Stimulated activated memory B cell treated with anti-CD40 and anti-IgM and Interleukin-4, amounts not matched to agents 10 μg/mL and 1 μg/mL and 100 μg/mL, for 72 hours (primary cell): ENCODE results near the gene FLOT2.
A peak's percentile ranks its signal among the peaks of the same experiment; 100 is the strongest.
"Not testable (repeated sequence)": the region's sequence is repeated elsewhere in the genome, so short reads cannot be mapped to it uniquely, and the experiment has no call there.

Experiments used
- ATAC-seq: fragments of 150-1000 bp; cut with Tn5 transposase; 2 replicates; pipeline ENCODE4 v1.10.0; 2021
- H3K27ac Mint-ChIP-seq: one replicate; pipeline ENCODE4 v1.8.0; 2022; ENCODE audit warnings: mild to moderate bottlenecking, mixed read lengths
- H3K27me3 Mint-ChIP-seq: one replicate; pipeline ENCODE4 v1.8.0; 2022; ENCODE audit warnings: mixed read lengths
- H3K36me3 Mint-ChIP-seq: one replicate; pipeline ENCODE4 v1.8.0; 2022; ENCODE audit warnings: mixed read lengths
- H3K4me1 Mint-ChIP-seq: one replicate; pipeline ENCODE4 v1.8.0; 2022; ENCODE audit warnings: mixed read lengths
- H3K4me3 Mint-ChIP-seq: one replicate; pipeline ENCODE4 v1.8.0; 2022; ENCODE audit warnings: mild to moderate bottlenecking, moderate library complexity, mixed read lengths
- H3K9me3 Mint-ChIP-seq: one replicate; pipeline ENCODE4 v1.8.0; 2022; ENCODE audit warnings: mixed read lengths

FLOT2 gene, protein sequence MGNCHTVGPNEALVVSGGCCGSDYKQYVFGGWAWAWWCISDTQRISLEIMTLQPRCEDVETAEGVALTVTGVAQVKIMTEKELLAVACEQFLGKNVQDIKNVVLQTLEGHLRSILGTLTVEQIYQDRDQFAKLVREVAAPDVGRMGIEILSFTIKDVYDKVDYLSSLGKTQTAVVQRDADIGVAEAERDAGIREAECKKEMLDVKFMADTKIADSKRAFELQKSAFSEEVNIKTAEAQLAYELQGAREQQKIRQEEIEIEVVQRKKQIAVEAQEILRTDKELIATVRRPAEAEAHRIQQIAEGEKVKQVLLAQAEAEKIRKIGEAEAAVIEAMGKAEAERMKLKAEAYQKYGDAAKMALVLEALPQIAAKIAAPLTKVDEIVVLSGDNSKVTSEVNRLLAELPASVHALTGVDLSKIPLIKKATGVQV

DNA sequence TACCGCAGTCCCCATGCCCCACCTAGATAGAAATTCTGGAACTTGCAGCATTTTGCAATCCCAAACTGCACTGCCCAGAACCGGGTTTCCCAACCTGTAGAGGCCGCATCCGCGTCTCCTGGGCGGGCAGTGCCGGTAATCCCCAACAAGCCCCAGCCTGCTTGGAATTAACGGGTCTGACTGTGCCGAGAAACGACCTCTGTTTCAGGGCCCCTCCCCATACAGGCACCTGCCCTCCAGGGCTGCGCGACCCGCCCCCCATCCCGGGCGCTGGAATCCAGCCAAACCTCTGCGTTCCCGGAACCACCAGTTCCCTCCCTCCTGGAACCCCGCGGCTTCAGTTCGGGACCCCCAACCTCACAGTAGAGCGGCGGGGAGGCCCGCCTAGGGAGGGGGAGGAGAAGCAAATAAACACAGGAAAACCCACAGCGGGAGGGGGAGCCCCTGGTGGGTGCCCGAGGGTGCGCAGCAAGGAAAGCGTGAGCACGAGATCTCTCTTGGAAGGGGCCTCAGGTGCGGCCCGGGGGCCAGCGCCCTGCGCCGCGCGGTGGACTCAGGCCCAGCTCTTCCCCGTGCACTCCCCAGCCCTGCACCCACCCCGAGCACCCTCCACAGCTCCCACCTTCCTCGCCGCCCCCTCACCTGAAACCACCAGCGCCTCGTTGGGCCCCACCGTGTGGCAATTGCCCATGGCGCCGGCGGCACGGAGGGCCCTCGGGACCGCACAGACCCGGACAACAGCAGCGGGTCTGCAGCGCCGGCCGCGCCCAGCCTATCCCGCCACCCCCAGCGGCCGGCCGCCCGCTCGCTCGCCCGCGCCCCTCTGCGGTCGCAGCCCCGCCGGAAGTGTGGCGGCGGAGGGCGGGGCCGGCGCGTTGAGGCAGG lies at the start of gene FLOT2:
TSS of gene FLOT2 (minus strand) at position 850 of the 885 bp plus-strand sequence. CDS start at position 691, 159 bp downstream.
- ATAC-seq = peak; percentile 83
- Mint-ChIP-seq H3K4me1 (peaks cover 79% of the 10 kb centered on the region), H3K27ac (peak within 1 kb of the TSS; percentile 96), H3K36me3 (peaks cover 41% of the 10 kb centered on the region), H3K4me3 (peak within 1 kb of the TSS; percentile 91), H3K9me3 (no peaks in the 10 kb centered on the region), H3K27me3 (no peaks in the 10 kb centered on the region)

DNA sequence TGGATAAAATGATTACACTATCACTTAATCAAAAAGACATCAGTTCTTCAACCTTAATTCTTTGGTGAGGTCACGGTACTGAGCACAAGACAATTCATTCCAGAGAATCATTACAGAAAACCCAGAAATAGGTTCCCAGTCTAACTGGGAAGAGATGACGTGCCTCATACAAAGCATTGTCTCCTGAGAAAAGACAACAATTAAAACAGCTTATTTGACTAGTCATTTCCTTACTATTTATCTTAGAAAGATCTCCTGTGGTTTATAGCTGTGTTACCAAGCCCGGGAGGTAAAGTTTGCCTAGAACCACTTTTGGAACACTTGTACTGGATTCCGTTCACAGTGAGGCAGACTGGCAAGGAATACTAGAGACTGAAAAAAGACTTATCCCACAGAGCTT lies 48.7 kb upstream of the FLOT2 start:
- Mint-ChIP-seq H3K4me3 (no peak overlapping the region), H3K27me3 (no peaks in the 10 kb centered on the region), H3K9me3 (no peaks in the 10 kb centered on the region), H3K27ac (no peak overlapping the region), H3K36me3 (peaks cover 40% of the 10 kb centered on the region), H3K4me1 (peaks cover 63% of the 10 kb centered on the region)
- no peak for ATAC-seq

GRCh38 chr17:28944862-28945741 lies 47.6 kb upstream of the FLOT2 start:
- ATAC-seq = no peak
- no peaks in the 10 kb centered on the region for H3K27me3 Mint-ChIP-seq
- H3K4me1 Mint-ChIP-seq = peaks cover 73% of the 10 kb centered on the region
- H3K9me3 Mint-ChIP-seq = no peaks in the 10 kb centered on the region
- H3K36me3 Mint-ChIP-seq = peaks cover 35% of the 10 kb centered on the region
- H3K4me3 Mint-ChIP-seq = peak overlapping the region; percentile 44
- H3K27ac Mint-ChIP-seq = peak overlapping the region; percentile 42

DNA sequence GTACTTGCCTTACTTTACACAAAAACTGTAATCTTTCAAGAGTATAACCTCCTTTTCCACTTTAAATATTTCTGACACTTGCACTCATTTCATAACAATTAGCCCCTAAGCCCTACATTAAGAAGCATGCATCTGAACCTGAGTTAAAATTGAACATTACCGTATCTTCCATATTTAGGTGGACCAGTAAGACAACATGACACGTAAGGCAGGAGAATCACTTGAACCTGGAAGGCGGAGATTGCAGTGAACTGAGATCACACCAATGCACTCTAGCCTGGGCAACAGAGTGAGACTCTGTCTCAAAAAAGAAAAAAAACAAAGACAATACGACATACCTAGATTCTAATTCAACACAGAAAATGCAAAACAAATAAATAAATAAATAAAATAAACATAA lies 46.8 kb upstream of the FLOT2 start:
- no peak overlapping the region for H3K4me3 Mint-ChIP-seq
- no peak overlapping the region for H3K27ac Mint-ChIP-seq

GRCh38 chr17:28942925-28943324 lies 45.4 kb upstream of the FLOT2 start:
- Mint-ChIP-seq H3K4me3 (no peak overlapping the region), H3K9me3 (no peaks in the 10 kb centered on the region), H3K36me3 (peaks cover 33% of the 10 kb centered on the region), H3K27me3 (no peaks in the 10 kb centered on the region), H3K4me1 (peaks cover 77% of the 10 kb centered on the region), H3K27ac (no peak overlapping the region)
- no peak for ATAC-seq

More for the DNA sequence above, 46.8 kb upstream of the FLOT2 start:
- Mint-ChIP-seq H3K9me3 (no peaks in the 10 kb centered on the region), H3K27me3 (no peaks in the 10 kb centered on the region), H3K36me3 (peaks cover 34% of the 10 kb centered on the region), H3K4me1 (peaks cover 79% of the 10 kb centered on the region)
- ATAC-seq = no peak

- Mint-ChIP-seq H3K36me3 (peaks cover 32% of the 10 kb centered on the region), H3K4me1 (peaks cover 79% of the 10 kb centered on the region), H3K4me3 (no peak overlapping the region), H3K27ac (no peak overlapping the region), H3K9me3 (no peaks in the 10 kb centered on the region), H3K27me3 (no peaks in the 10 kb centered on the region)
- ATAC-seq = no peak
Measured at GRCh38 chr17:28941251-28941650, 43.7 kb upstream of the FLOT2 start.

GRCh38 chr17:28940675-28941074 lies 43.1 kb upstream of the FLOT2 start:
- Mint-ChIP-seq H3K36me3 (peaks cover 28% of the 10 kb centered on the region), H3K4me3 (no peak overlapping the region), H3K4me1 (peaks cover 78% of the 10 kb centered on the region), H3K27ac (no peak overlapping the region), H3K9me3 (no peaks in the 10 kb centered on the region), H3K27me3 (no peaks in the 10 kb centered on the region)
- ATAC-seq = no peak

- Mint-ChIP-seq H3K27me3 (no peaks in the 10 kb centered on the region), H3K27ac (no peak overlapping the region), H3K9me3 (no peaks in the 10 kb centered on the region), H3K36me3 (peaks cover 28% of the 10 kb centered on the region), H3K4me1 (peaks cover 73% of the 10 kb centered on the region), H3K4me3 (no peak overlapping the region)
- no peak for ATAC-seq
Measured at GRCh38 chr17:28940142-28940541, 42.6 kb upstream of the FLOT2 start.

- Mint-ChIP-seq H3K4me1 (peaks cover 64% of the 10 kb centered on the region), H3K36me3 (peaks cover 19% of the 10 kb centered on the region), H3K27me3 (no peaks in the 10 kb centered on the region), H3K4me3 (no peak overlapping the region), H3K9me3 (no peaks in the 10 kb centered on the region), H3K27ac (no peak overlapping the region)
- no peak for ATAC-seq
Measured at GRCh38 chr17:28938552-28938951, 41.0 kb upstream of the FLOT2 start.

- Mint-ChIP-seq H3K4me3 (no peak overlapping the region), H3K27me3 (no peaks in the 10 kb centered on the region), H3K27ac (no peak overlapping the region), H3K4me1 (peaks cover 58% of the 10 kb centered on the region), H3K9me3 (no peaks in the 10 kb centered on the region), H3K36me3 (peaks cover 15% of the 10 kb centered on the region)
- no peak for ATAC-seq
Measured at GRCh38 chr17:28937044-28937729, 39.7 kb upstream of the FLOT2 start.

- Mint-ChIP-seq H3K9me3 (no peaks in the 10 kb centered on the region), H3K36me3 (peaks cover 6% of the 10 kb centered on the region), H3K27me3 (no peaks in the 10 kb centered on the region), H3K4me3 (no peak overlapping the region), H3K27ac (no peak overlapping the region), H3K4me1 (peaks cover 48% of the 10 kb centered on the region)
- no peak for ATAC-seq
Measured at GRCh38 chr17:28935744-28936460, 38.4 kb upstream of the FLOT2 start.

- H3K4me3 Mint-ChIP-seq, H3K9me3 Mint-ChIP-seq, H3K27ac Mint-ChIP-seq, ATAC-seq, H3K27me3 Mint-ChIP-seq: not testable (repeated sequence)
- H3K36me3 Mint-ChIP-seq = peaks cover 15% of the 10 kb centered on the region
- H3K4me1 Mint-ChIP-seq = peaks cover 45% of the 10 kb centered on the region
Measured at GRCh38 chr17:28934508-28934907, 37.0 kb upstream of the FLOT2 start.

- Mint-ChIP-seq H3K4me1 (peaks cover 46% of the 10 kb centered on the region), H3K27ac (peak overlapping the region; percentile 67), H3K9me3 (no peaks in the 10 kb centered on the region), H3K4me3 (no peak overlapping the region), H3K36me3 (peaks cover 40% of the 10 kb centered on the region), H3K27me3 (no peaks in the 10 kb centered on the region)
- no peak for ATAC-seq
Measured at GRCh38 chr17:28929787-28930186, 32.3 kb upstream of the FLOT2 start.

DNA sequence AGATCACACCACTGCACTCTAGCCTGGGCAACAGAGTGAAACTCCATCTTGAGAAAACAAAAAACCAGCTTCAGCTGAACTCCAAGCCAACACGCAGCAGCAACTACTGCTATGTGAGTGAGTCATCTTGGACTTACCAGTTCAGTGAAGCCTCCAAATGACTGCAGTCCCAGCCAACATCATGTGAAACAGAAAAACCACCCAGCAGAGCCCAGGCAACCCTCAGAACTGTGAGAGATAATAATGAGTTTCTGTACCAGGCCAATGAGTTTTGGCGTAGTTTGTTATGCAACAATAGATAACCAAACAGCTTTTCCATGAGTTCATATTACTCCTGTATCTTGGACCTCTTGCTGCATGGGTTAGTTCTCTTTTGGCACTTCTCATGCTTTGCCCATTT lies 30.5 kb upstream of the FLOT2 start:
- peak; percentile 73 for ATAC-seq
- Mint-ChIP-seq H3K9me3 (no peaks in the 10 kb centered on the region), H3K27ac (no peak overlapping the region), H3K4me3 (no peak overlapping the region), H3K27me3 (no peaks in the 10 kb centered on the region), H3K36me3 (peaks cover 54% of the 10 kb centered on the region), H3K4me1 (peaks cover 46% of the 10 kb centered on the region)
